H1 (cell line): ENCODE measurements around the gene NEB. TPM values are rescaled to one million over a fixed set of nuclear protein-coding genes. Genes with fewer than 3 reads are reported as not detected.

Experiments used
- CTBP2 ChIP-seq: IDR thresholded peaks from 2 replicates; pipeline ENCODE4 v1.7.0; 2011; ENCODE audit warnings: borderline replicate concordance, mild to moderate bottlenecking, moderate library complexity, mixed read lengths, low read length; ENCODE audit not compliant: insufficient read depth, insufficient read length
- POLR2A ChIP-seq, 2 experiments: IDR thresholded peaks; 1 replicate in 1 of 2; 2 replicates in 1 of 2; pipeline ENCODE4 v1.6.1; 2011; ENCODE audit warnings: low read depth in 2 of 2, low read length in 2 of 2, mild to moderate bottlenecking in 2 of 2; ENCODE audit errors: control extremely low read depth in 1 of 2
- POLR2AphosphoS5 ChIP-seq: IDR thresholded peaks from 2 replicates; pipeline ENCODE4 v1.6.1; 2011; ENCODE audit warnings: low read depth, low read length
- RFX5 ChIP-seq: IDR thresholded peaks from 2 replicates; pipeline ENCODE4 v1.6.1; 2011; ENCODE audit warnings: low read depth, low read length, improper control_type of control experiment, borderline replicate concordance
- RNF2 ChIP-seq: fragments of 200-900, 300-1000 bp; sonication (generic); IDR thresholded peaks from 2 replicates; pipeline ENCODE4 v1.7.1; 2016; ENCODE audit warnings: borderline replicate concordance, low read depth, mild to moderate bottlenecking, antibody characterized with exemption, low read length; ENCODE audit not compliant: poor library complexity, severe bottlenecking; ENCODE audit errors: missing control alignments
- SP4 ChIP-seq: IDR thresholded peaks from 2 replicates; pipeline ENCODE4 v1.6.1; 2012; ENCODE audit warnings: low read length, inconsistent platforms
- SUZ12 ChIP-seq: fragments of 200-600 bp; sonication (generic); IDR thresholded peaks from 2 replicates; pipeline ENCODE4 v1.6.1; 2012; ENCODE audit warnings: mild to moderate bottlenecking, inconsistent platforms, low read length, moderate library complexity, mixed read lengths
- polyA plus RNA-seq, 7 experiments: library from polyadenylated mRNA; depleted of rRNA in 3 of 7; stranded (reverse) in 5 of 7; unstranded in 2 of 7; fragments of >200 nt in 5 of 7; fragments of 200-250 nt in 2 of 7; gene quantifications; 1 replicate in 5 of 7; 2 replicates in 1 of 7; 4 replicates in 1 of 7; pipeline versions ENCODE4 v1.2.1 to v1.2.3, GENCODE V29; 2011 to 2013; ENCODE audit warnings: missing spikeins in 2 of 7, mixed read lengths in 2 of 7
- total RNA-seq: library from RNA; stranded (reverse); fragmentation: NEBNext Ultra II Directional; extraction: Animal tissue kit (Norgen Biotek cat#: 25700); gene quantifications from 2 replicates; pipeline ENCODE4 v1.2.1, GENCODE V29; 2021
- TF ChIP-seq, protein P1 (sequence below): fragments of 300-600 bp; sonication (generic); IDR thresholded peaks from 2 replicates; pipeline ENCODE4 v1.7.1; 2012; ENCODE audit warnings: low read length, moderate library complexity, mild to moderate bottlenecking, inconsistent platforms; ENCODE audit not compliant: insufficient replicate concordance

NEB gene
- total and polyA plus RNA-seq, 2 of the 8 experiments (the other 6 are each of a cell fraction or from before 2014, with no cell fraction given) = 1.4 to 2.5 TPM

DNA sequence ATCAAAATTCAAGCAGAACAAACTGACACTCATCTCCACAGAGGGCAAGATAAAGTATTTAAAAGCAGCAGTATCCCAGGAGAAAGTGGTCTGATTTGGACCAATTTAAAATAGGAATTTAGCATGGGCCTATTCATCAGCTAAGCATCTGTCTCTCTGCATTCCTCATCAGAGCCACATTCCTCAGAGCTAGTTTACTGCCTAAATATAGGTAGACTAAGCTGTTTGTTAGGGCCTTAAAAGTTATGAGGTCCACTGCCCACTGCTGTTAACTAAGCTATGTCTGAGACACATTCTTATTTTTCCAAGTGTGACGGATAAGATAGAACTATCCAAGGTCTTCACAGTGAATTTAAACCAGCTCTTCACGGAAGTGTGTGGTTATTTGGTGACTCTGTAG, 17.6 kb downstream of the NEB start (continued):
- TF ChIP-seq, protein P1, sequence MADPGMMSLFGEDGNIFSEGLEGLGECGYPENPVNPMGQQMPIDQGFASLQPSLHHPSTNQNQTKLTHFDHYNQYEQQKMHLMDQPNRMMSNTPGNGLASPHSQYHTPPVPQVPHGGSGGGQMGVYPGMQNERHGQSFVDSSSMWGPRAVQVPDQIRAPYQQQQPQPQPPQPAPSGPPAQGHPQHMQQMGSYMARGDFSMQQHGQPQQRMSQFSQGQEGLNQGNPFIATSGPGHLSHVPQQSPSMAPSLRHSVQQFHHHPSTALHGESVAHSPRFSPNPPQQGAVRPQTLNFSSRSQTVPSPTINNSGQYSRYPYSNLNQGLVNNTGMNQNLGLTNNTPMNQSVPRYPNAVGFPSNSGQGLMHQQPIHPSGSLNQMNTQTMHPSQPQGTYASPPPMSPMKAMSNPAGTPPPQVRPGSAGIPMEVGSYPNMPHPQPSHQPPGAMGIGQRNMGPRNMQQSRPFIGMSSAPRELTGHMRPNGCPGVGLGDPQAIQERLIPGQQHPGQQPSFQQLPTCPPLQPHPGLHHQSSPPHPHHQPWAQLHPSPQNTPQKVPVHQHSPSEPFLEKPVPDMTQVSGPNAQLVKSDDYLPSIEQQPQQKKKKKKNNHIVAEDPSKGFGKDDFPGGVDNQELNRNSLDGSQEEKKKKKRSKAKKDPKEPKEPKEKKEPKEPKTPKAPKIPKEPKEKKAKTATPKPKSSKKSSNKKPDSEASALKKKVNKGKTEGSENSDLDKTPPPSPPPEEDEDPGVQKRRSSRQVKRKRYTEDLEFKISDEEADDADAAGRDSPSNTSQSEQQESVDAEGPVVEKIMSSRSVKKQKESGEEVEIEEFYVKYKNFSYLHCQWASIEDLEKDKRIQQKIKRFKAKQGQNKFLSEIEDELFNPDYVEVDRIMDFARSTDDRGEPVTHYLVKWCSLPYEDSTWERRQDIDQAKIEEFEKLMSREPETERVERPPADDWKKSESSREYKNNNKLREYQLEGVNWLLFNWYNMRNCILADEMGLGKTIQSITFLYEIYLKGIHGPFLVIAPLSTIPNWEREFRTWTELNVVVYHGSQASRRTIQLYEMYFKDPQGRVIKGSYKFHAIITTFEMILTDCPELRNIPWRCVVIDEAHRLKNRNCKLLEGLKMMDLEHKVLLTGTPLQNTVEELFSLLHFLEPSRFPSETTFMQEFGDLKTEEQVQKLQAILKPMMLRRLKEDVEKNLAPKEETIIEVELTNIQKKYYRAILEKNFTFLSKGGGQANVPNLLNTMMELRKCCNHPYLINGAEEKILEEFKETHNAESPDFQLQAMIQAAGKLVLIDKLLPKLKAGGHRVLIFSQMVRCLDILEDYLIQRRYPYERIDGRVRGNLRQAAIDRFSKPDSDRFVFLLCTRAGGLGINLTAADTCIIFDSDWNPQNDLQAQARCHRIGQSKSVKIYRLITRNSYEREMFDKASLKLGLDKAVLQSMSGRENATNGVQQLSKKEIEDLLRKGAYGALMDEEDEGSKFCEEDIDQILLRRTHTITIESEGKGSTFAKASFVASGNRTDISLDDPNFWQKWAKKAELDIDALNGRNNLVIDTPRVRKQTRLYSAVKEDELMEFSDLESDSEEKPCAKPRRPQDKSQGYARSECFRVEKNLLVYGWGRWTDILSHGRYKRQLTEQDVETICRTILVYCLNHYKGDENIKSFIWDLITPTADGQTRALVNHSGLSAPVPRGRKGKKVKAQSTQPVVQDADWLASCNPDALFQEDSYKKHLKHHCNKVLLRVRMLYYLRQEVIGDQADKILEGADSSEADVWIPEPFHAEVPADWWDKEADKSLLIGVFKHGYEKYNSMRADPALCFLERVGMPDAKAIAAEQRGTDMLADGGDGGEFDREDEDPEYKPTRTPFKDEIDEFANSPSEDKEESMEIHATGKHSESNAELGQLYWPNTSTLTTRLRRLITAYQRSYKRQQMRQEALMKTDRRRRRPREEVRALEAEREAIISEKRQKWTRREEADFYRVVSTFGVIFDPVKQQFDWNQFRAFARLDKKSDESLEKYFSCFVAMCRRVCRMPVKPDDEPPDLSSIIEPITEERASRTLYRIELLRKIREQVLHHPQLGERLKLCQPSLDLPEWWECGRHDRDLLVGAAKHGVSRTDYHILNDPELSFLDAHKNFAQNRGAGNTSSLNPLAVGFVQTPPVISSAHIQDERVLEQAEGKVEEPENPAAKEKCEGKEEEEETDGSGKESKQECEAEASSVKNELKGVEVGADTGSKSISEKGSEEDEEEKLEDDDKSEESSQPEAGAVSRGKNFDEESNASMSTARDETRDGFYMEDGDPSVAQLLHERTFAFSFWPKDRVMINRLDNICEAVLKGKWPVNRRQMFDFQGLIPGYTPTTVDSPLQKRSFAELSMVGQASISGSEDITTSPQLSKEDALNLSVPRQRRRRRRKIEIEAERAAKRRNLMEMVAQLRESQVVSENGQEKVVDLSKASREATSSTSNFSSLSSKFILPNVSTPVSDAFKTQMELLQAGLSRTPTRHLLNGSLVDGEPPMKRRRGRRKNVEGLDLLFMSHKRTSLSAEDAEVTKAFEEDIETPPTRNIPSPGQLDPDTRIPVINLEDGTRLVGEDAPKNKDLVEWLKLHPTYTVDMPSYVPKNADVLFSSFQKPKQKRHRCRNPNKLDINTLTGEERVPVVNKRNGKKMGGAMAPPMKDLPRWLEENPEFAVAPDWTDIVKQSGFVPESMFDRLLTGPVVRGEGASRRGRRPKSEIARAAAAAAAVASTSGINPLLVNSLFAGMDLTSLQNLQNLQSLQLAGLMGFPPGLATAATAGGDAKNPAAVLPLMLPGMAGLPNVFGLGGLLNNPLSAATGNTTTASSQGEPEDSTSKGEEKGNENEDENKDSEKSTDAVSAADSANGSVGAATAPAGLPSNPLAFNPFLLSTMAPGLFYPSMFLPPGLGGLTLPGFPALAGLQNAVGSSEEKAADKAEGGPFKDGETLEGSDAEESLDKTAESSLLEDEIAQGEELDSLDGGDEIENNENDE = no peak
- TF ChIP-seq CTBP2 (no peak), RFX5 (no peak), RNF2 (no peak), POLR2AphosphoS5 (no peak), SP4 (no peak), SUZ12 (no peak), POLR2A (IDR thresholded peaks at IDR 0.05; ENCODE audit: control extremely low read depth in 1 of 2, low read depth in 2 of 2, low read length in 2 of 2) (no peak)
- TF ChIP-seq, all 59 proteins: peak for 0
